Activated naive CD8-positive, alpha-beta T cell (primary cell): ENCODE measurements around the gene RAD51AP2.
"Not testable (repeated sequence)": the region's sequence is repeated elsewhere in the genome, so short reads cannot be mapped to it uniquely, and the experiment has no call there.

Source experiments
- H3K27ac Mint-ChIP-seq: one replicate; pipeline ENCODE4 v1.8.0; 2021; ENCODE audit warnings: mixed read lengths
- H3K27me3 Mint-ChIP-seq: one replicate; pipeline ENCODE4 v1.8.0; 2021; ENCODE audit warnings: mixed read lengths
- H3K36me3 Mint-ChIP-seq: one replicate; pipeline ENCODE4 v1.8.0; 2021; ENCODE audit warnings: mixed read lengths
- H3K4me1 Mint-ChIP-seq: one replicate; pipeline ENCODE4 v1.8.0; 2021; ENCODE audit warnings: low read depth, mixed read lengths
- H3K4me3 Mint-ChIP-seq: one replicate; pipeline ENCODE4 v1.8.0; 2021; ENCODE audit warnings: mild to moderate bottlenecking, mixed read lengths
- H3K9me3 Mint-ChIP-seq: one replicate; pipeline ENCODE4 v1.8.0; 2021; ENCODE audit warnings: low read depth, mixed read lengths

The RAD51AP2 gene

GRCh38 chr2:17506736-17507616 lies 11.3 kb downstream of the RAD51AP2 start:
- H3K27ac Mint-ChIP-seq, result no peak overlapping the region
- no peaks in the 10 kb centered on the region for H3K36me3 Mint-ChIP-seq
- H3K27me3 Mint-ChIP-seq, result no peaks in the 10 kb centered on the region
- H3K9me3 Mint-ChIP-seq, result no peaks in the 10 kb centered on the region
- no peaks in the 10 kb centered on the region for H3K4me1 Mint-ChIP-seq
- H3K4me3 Mint-ChIP-seq, result no peak overlapping the region

- Mint-ChIP-seq H3K36me3 (no peaks in the 10 kb centered on the region), H3K27me3 (no peaks in the 10 kb centered on the region), H3K27ac (no peak overlapping the region), H3K9me3 (no peaks in the 10 kb centered on the region), H3K4me3 (no peak overlapping the region), H3K4me1 (no peaks in the 10 kb centered on the region)
Observed at GRCh38 chr2:17497718-17498117, 20.5 kb downstream of the RAD51AP2 start.

- no peak overlapping the region for H3K4me3 Mint-ChIP-seq
- no peaks in the 10 kb centered on the region for H3K9me3 Mint-ChIP-seq
- no peaks in the 10 kb centered on the region for H3K36me3 Mint-ChIP-seq
- H3K27ac Mint-ChIP-seq, result no peak overlapping the region
- H3K27me3 Mint-ChIP-seq, result no peaks in the 10 kb centered on the region
- H3K4me1 Mint-ChIP-seq, result no peaks in the 10 kb centered on the region
Observed at GRCh38 chr2:17495590-17495989, 22.6 kb downstream of the RAD51AP2 start.

- not testable (repeated sequence) for H3K27me3 Mint-ChIP-seq, H3K36me3 Mint-ChIP-seq, H3K4me3 Mint-ChIP-seq, H3K9me3 Mint-ChIP-seq, H3K4me1 Mint-ChIP-seq, H3K27ac Mint-ChIP-seq
Observed at GRCh38 chr2:17490165-17490564, 28.1 kb downstream of the RAD51AP2 start.

- H3K9me3 Mint-ChIP-seq, H3K36me3 Mint-ChIP-seq, H3K4me1 Mint-ChIP-seq, H3K27me3 Mint-ChIP-seq, H3K27ac Mint-ChIP-seq, H3K4me3 Mint-ChIP-seq: not testable (repeated sequence)
Observed at GRCh38 chr2:17488610-17489009, 29.6 kb downstream of the RAD51AP2 start.

- Mint-ChIP-seq H3K4me3 (no peak overlapping the region), H3K36me3 (no peaks in the 10 kb centered on the region), H3K4me1 (no peaks in the 10 kb centered on the region), H3K27me3 (no peaks in the 10 kb centered on the region), H3K9me3 (no peaks in the 10 kb centered on the region), H3K27ac (no peak overlapping the region)
Observed at GRCh38 chr2:17483496-17483895, 34.7 kb downstream of the RAD51AP2 start.

GRCh38 chr2:17482651-17483050 lies 35.6 kb downstream of the RAD51AP2 start:
- Mint-ChIP-seq H3K27me3 (no peaks in the 10 kb centered on the region), H3K4me1 (no peaks in the 10 kb centered on the region), H3K36me3 (no peaks in the 10 kb centered on the region)

GRCh38 chr2:17479875-17480274 lies 38.4 kb downstream of the RAD51AP2 start:
- Mint-ChIP-seq H3K27ac (no peak overlapping the region), H3K4me3 (no peak overlapping the region), H3K36me3 (no peaks in the 10 kb centered on the region), H3K27me3 (no peaks in the 10 kb centered on the region), H3K9me3 (no peaks in the 10 kb centered on the region), H3K4me1 (no peaks in the 10 kb centered on the region)

More at GRCh38 chr2:17482651-17483050, 35.6 kb downstream of the RAD51AP2 start:
- H3K4me3 Mint-ChIP-seq, result no peak overlapping the region
- no peaks in the 10 kb centered on the region for H3K9me3 Mint-ChIP-seq
- H3K27ac Mint-ChIP-seq, result no peak overlapping the region

- no peak overlapping the region for H3K4me3 Mint-ChIP-seq
Observed at GRCh38 chr2:17476830-17477229, 41.4 kb downstream of the RAD51AP2 start.

GRCh38 chr2:17476064-17476463 lies 42.2 kb downstream of the RAD51AP2 start:
- H3K4me1 Mint-ChIP-seq, result no peaks in the 10 kb centered on the region
- H3K27me3 Mint-ChIP-seq, result no peaks in the 10 kb centered on the region
- H3K9me3 Mint-ChIP-seq, result peaks cover 5% of the 10 kb centered on the region
- no peaks in the 10 kb centered on the region for H3K36me3 Mint-ChIP-seq
- H3K4me3 Mint-ChIP-seq, result no peak overlapping the region
- no peak overlapping the region for H3K27ac Mint-ChIP-seq

More at GRCh38 chr2:17476830-17477229, 41.4 kb downstream of the RAD51AP2 start:
- H3K36me3 Mint-ChIP-seq, result no peaks in the 10 kb centered on the region
- no peaks in the 10 kb centered on the region for H3K4me1 Mint-ChIP-seq
- no peak overlapping the region for H3K27ac Mint-ChIP-seq
- no peaks in the 10 kb centered on the region for H3K27me3 Mint-ChIP-seq
- H3K9me3 Mint-ChIP-seq, result peaks cover 5% of the 10 kb centered on the region

- H3K36me3 Mint-ChIP-seq, result no peaks in the 10 kb centered on the region
- no peaks in the 10 kb centered on the region for H3K4me1 Mint-ChIP-seq
- H3K27ac Mint-ChIP-seq, result no peak overlapping the region
- H3K27me3 Mint-ChIP-seq, result no peaks in the 10 kb centered on the region
- peaks cover 12% of the 10 kb centered on the region for H3K9me3 Mint-ChIP-seq
- H3K4me3 Mint-ChIP-seq, result no peak overlapping the region
Observed at GRCh38 chr2:17475286-17475685, 43.0 kb downstream of the RAD51AP2 start.

- no peaks in the 10 kb centered on the region for H3K36me3 Mint-ChIP-seq
- no peak overlapping the region for H3K27ac Mint-ChIP-seq
- H3K4me1 Mint-ChIP-seq, result no peaks in the 10 kb centered on the region
- H3K27me3 Mint-ChIP-seq, result no peaks in the 10 kb centered on the region
- H3K4me3 Mint-ChIP-seq, result no peak overlapping the region
- peaks cover 22% of the 10 kb centered on the region for H3K9me3 Mint-ChIP-seq
Observed at GRCh38 chr2:17471979-17472378, 46.3 kb downstream of the RAD51AP2 start.

GRCh38 chr2:17470855-17471641 lies 47.2 kb downstream of the RAD51AP2 start:
- H3K9me3 Mint-ChIP-seq, result peaks cover 22% of the 10 kb centered on the region
- H3K27me3 Mint-ChIP-seq, result no peaks in the 10 kb centered on the region
- no peak overlapping the region for H3K4me3 Mint-ChIP-seq
- no peaks in the 10 kb centered on the region for H3K36me3 Mint-ChIP-seq
- no peak overlapping the region for H3K27ac Mint-ChIP-seq
- H3K4me1 Mint-ChIP-seq, result no peaks in the 10 kb centered on the region

GRCh38 chr2:17461087-17461475 lies 57.2 kb downstream of the RAD51AP2 start:
- no peaks in the 10 kb centered on the region for H3K27me3 Mint-ChIP-seq
- H3K27ac Mint-ChIP-seq, result no peak overlapping the region
- no peak overlapping the region for H3K4me3 Mint-ChIP-seq
- H3K9me3 Mint-ChIP-seq, result peaks cover 10% of the 10 kb centered on the region
- H3K36me3 Mint-ChIP-seq, result no peaks in the 10 kb centered on the region
- H3K4me1 Mint-ChIP-seq, result no peaks in the 10 kb centered on the region
